Gastrocnemius medialis (tissue), 4 donors: ENCODE data around the gene PDE10A.

Experiments used
- POLR2A ChIP-seq, 2 donors: fragments of 450-650 bp; IDR thresholded peaks; one replicate each; pipeline ENCODE4 v1.6.1; 2017; ENCODE audit warnings: antibody characterized with exemption in 2 of 2, mild to moderate bottlenecking in 2 of 2, moderate library complexity in 2 of 2
- TF ChIP-seq, protein P1 (sequence below), 5 experiments: fragments of 450-650 bp in 3 of 5; fragments of 200-600 bp in 2 of 5; sonication (generic) in 2 of 5; IDR thresholded peaks in 4 of 5; conservative IDR thresholded peaks in 1 of 5; 1 replicate in 4 of 5; 2 replicates in 1 of 5; pipeline ENCODE4 v1.5.1; 2016 to 2019; ENCODE audit warnings: antibody characterized with exemption in 5 of 5, mild to moderate bottlenecking in 3 of 5, moderate library complexity in 3 of 5

- TF ChIP-seq, protein P1, sequence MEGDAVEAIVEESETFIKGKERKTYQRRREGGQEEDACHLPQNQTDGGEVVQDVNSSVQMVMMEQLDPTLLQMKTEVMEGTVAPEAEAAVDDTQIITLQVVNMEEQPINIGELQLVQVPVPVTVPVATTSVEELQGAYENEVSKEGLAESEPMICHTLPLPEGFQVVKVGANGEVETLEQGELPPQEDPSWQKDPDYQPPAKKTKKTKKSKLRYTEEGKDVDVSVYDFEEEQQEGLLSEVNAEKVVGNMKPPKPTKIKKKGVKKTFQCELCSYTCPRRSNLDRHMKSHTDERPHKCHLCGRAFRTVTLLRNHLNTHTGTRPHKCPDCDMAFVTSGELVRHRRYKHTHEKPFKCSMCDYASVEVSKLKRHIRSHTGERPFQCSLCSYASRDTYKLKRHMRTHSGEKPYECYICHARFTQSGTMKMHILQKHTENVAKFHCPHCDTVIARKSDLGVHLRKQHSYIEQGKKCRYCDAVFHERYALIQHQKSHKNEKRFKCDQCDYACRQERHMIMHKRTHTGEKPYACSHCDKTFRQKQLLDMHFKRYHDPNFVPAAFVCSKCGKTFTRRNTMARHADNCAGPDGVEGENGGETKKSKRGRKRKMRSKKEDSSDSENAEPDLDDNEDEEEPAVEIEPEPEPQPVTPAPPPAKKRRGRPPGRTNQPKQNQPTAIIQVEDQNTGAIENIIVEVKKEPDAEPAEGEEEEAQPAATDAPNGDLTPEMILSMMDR (IDR thresholded peaks at IDR 0.05 in 4 of 5, conservative IDR thresholded peaks at IDR 0.05 in 1 of 5), result no peak
- TF ChIP-seq POLR2A (IDR thresholded peaks at IDR 0.05), result no peak
Measured at GRCh38 chr6:165637586-165637985, 25.5 kb downstream of the PDE10A start.
